ENCODE data around the gene FGD2.
A peak's percentile ranks its signal among the peaks of the same experiment; 100 is the strongest.

Gene FGD2

DNA sequence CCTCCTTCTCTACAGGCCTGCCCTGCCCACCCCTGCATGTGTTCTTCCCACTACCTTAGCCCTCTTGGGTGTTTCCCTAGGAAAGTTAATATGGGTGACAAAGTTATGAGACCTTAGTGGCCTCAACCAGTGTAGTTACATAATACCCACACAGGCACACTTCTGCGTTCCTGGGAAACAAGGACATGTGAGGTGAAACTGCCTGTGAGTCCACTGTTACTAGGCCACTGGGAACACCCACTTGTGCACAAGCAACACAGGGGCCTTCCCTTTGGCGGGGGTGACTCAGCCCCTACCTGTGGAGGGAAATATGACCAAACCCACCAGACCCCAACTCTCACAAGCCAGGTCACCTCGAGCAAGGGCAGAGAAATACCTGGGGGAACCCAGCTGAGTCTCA lies 38.2 kb upstream of the FGD2 start:
- TF ChIP-seq POLR2A (IDR thresholded peaks at IDR 0.05; ENCODE audit: low read length) (no peak), GATA1 (IDR thresholded peaks at IDR 0.05; ENCODE audit: low read depth, low read length) (no peak)
- no peak for DNase-seq

DNA sequence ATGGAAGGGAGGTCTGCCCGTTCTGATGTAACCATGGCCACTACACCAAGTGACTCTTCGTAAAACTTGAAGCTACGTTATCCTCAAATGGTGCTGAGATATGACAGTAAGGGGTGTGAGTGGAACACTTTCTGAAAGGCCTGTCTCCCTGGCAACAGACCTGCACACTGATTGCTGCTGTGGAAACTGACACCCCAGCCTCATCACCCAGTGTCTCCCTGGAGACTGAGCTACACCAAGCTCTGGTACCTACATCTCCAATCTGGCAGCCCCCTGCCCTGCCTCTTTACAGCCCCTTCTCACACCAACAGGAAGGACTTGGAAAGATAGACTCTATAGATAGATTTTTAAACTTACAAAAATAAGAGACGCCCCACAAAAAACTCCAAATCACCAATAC lies 37.7 kb upstream of the FGD2 start:
- TF ChIP-seq POLR2A (IDR thresholded peaks at IDR 0.05; ENCODE audit: low read length) (no peak), GATA1 (IDR thresholded peaks at IDR 0.05; ENCODE audit: low read depth, low read length) (no peak)
- DNase-seq: no peak

GRCh38 chr6:36968266-36968977 lies 37.0 kb upstream of the FGD2 start:
- DNase-seq: peak; percentile 62 to 77
- no peak for TF ChIP-seq POLR2A (IDR thresholded peaks at IDR 0.05; ENCODE audit: low read length)
- TF ChIP-seq GATA1 (IDR thresholded peaks at IDR 0.05; ENCODE audit: low read depth, low read length): no peak

- no peak for TF ChIP-seq GATA1 (IDR thresholded peaks at IDR 0.05; ENCODE audit: low read depth, low read length)
- no peak for TF ChIP-seq POLR2A (IDR thresholded peaks at IDR 0.05; ENCODE audit: low read length)
- DNase-seq: no peak
These were observed 36.2 kb upstream of the FGD2 start for GRCh38 chr6:36969240-36969691.

GRCh38 chr6:36969988-36970891 lies 35.2 kb upstream of the FGD2 start:
- no peak for TF ChIP-seq POLR2A (IDR thresholded peaks at IDR 0.05; ENCODE audit: low read length)
- no peak for TF ChIP-seq GATA1 (IDR thresholded peaks at IDR 0.05; ENCODE audit: low read depth, low read length)
- no peak for DNase-seq

GRCh38 chr6:36970892-36971842 lies 34.3 kb upstream of the FGD2 start:
- DNase-seq: no peak
- TF ChIP-seq GATA1 (IDR thresholded peaks at IDR 0.05; ENCODE audit: low read depth, low read length): no peak

DNA sequence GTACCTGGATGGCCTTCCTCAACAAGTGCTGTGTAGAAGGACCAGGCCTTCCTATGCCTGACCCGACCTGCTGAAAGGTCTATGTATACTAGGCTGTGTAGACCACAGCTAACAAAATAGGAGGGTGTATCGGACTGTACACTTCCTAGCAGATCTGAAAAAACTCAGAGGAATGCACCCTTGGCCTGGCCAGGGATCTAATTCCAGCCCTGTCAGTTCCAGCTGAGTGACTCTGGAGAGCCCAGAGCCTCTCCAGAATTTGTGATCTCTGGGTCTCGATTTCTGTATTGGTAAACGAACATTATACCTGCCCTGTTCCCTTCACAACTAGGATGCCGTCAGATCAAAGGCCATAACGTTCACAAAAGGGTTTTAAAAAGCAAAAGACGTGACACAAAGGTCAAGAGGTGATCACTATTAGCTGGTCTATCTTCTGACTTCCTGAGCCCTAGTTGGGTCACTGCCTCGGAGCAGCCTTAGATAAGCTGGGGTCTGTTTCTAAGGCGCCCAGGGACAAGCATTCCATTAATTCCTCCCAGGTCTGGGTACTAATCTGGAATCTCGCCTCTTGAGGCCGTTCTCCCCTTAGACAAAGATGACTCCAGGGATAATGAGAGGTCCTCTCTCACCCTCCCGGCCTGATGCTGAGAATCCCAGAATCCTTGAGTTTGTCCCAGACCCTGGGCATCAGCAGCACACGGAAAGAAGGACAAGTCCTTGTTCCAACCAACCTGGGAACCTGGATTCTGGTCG lies 33.4 kb upstream of the FGD2 start:
- no peak for DNase-seq
- TF ChIP-seq POLR2A (IDR thresholded peaks at IDR 0.05; ENCODE audit: low read length): no peak
- no peak for TF ChIP-seq GATA1 (IDR thresholded peaks at IDR 0.05; ENCODE audit: low read depth, low read length)

DNA sequence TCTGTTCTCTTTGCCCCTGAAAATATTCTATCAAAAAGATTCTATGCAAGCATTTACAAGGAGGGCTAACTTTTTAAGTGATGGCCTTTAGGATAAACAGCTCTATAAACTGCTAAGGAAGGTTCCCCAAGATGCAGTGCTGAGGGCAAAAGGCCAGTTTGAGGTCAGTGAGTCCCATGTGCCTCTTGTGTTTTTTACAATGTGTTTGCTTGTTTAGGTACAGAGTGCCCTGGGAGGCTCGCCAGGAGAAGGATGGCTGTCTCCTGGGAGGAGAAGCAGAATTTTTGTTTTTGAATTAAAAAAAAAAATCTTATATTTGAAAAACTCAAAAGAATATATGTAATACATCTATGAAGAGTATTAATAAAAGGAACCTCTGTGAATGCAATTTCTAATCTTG lies 32.3 kb upstream of the FGD2 start:
- TF ChIP-seq POLR2A (IDR thresholded peaks at IDR 0.05; ENCODE audit: low read length): no peak
- TF ChIP-seq GATA1 (IDR thresholded peaks at IDR 0.05; ENCODE audit: low read depth, low read length): no peak
- DNase-seq: no peak

DNA sequence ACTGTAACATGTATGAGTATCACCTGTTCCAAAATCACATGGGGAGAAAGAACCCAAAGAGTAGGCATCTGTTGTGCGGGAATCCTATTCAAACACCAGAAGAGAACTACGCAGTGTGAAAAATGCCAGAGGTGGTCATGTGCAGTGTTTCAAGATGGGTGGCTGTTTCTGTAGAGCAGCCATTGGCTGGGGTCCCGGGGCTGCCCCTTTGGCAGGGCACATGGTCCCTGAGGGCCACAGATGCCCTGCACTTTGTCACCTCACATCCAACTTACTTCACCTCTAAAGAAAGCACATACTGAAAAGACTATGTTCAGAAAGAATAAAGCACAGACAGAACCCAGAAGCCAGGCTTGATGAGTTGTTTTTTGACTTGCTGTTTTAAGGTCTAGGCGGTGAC lies 31.8 kb upstream of the FGD2 start:
- TF ChIP-seq GATA1 (IDR thresholded peaks at IDR 0.05; ENCODE audit: low read depth, low read length) (no peak), POLR2A (IDR thresholded peaks at IDR 0.05; ENCODE audit: low read length) (no peak)
- DNase-seq: no peak

DNA sequence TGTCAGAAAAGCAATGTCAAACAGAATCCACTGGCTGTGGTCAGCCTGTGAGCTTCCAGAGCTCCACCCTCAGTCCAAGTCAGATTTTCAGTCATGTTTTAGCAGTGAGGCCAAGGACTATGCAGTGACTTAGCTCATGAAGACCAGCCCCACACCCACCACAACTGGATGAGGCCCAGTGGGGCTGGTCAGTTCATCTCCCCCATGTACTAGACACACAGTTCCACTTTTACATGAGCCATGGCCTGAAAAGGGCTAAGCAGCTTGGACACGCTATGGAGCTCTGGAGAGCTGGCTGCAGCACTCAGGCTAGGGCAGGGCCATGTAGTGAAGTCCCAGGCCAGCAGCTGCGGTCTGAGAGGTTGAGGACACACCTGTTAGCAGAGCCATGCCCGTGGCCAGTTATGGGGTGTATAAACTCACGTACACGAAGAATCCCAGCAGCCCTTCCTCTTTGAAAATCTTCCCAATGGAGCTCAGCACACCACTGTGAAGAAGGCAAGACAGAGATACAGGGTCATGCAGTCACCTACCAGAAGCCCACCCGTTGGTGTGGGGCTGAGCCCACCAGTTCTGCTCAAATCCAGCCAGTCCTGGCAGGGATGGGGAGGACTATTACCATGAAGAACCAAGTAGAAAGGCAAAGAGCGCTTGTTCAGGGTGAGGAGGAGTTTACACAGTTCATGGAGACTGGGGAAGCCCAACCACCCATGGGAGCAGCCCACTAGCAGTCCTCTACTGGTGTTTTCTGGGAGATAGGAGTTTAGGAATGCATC lies 30.0 kb upstream of the FGD2 start:
- TF ChIP-seq POLR2A (IDR thresholded peaks at IDR 0.05; ENCODE audit: low read length): no peak
- TF ChIP-seq GATA1 (IDR thresholded peaks at IDR 0.05; ENCODE audit: low read depth, low read length): no peak
- DNase-seq: no peak

DNA sequence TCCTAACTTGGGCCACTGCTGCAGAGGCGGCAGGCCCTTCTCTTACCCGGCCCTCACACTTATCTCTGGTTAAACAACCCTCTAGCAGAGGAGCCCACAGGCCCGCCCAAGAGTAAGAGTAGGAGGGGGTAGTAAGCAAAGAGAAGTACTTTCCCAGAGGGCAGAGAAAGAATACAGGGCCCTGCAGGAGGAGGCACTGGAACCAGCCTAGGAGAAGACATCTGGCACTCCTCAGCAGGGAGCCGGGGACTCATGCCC lies 29.5 kb upstream of the FGD2 start:
- TF ChIP-seq POLR2A (IDR thresholded peaks at IDR 0.05; ENCODE audit: low read length): no peak
- no peak for TF ChIP-seq GATA1 (IDR thresholded peaks at IDR 0.05; ENCODE audit: low read depth, low read length)
- DNase-seq: peak; percentile 69 to 79

GRCh38 chr6:36976509-36976908 lies 28.9 kb upstream of the FGD2 start:
- TF ChIP-seq POLR2A (IDR thresholded peaks at IDR 0.05; ENCODE audit: low read length): no peak
- TF ChIP-seq GATA1 (IDR thresholded peaks at IDR 0.05; ENCODE audit: low read depth, low read length): no peak
- DNase-seq: no peak

- no peak for DNase-seq
- no peak for TF ChIP-seq GATA1 (IDR thresholded peaks at IDR 0.05; ENCODE audit: low read depth, low read length)
- TF ChIP-seq POLR2A (IDR thresholded peaks at IDR 0.05; ENCODE audit: low read length): no peak
These were observed 28.5 kb upstream of the FGD2 start for GRCh38 chr6:36976931-36977330.
